ENCODE results near the gene ACADSB.

ACADSB gene

GRCh38 chr10:123100030-123100762 is 91.4 kb downstream of the ACADSB start:
- no peak for TF ChIP-seq CTCF (IDR thresholded peaks at IDR 0.05; ENCODE audit: extremely low read depth, missing control alignments)
- DNase-seq (ENCODE audit: low spot score): no peak

GRCh38 chr10:123101872-123102271 is 93.1 kb downstream of the ACADSB start:
- no peak for DNase-seq (ENCODE audit: low spot score)
- TF ChIP-seq CTCF (IDR thresholded peaks at IDR 0.05; ENCODE audit: extremely low read depth, missing control alignments): no peak

GRCh38 chr10:123102673-123103072 is 93.9 kb downstream of the ACADSB start:
- TF ChIP-seq CTCF (IDR thresholded peaks at IDR 0.05; ENCODE audit: extremely low read depth, missing control alignments): no peak
- no peak for DNase-seq (ENCODE audit: low spot score)

- DNase-seq (ENCODE audit: low spot score): no peak
- TF ChIP-seq CTCF (IDR thresholded peaks at IDR 0.05; ENCODE audit: extremely low read depth, missing control alignments): no peak
These were observed 95.1 kb downstream of the ACADSB start for GRCh38 chr10:123103944-123104343.
